Ectodermal cell (in vitro differentiated cells): ENCODE measurements around the gene RIBC2.

ENCODE experiments used
- H3K27ac ChIP-seq: 2 replicates; pipeline ENCODE4 v1.7.0; 2013; ENCODE audit warnings: mild to moderate bottlenecking, low read depth, low read length; ENCODE audit not compliant: insufficient read depth, poor library complexity, severe bottlenecking
- H3K27me3 ChIP-seq: 2 replicates; pipeline ENCODE4 v1.7.0; 2013; ENCODE audit warnings: mild to moderate bottlenecking, low read length; ENCODE audit not compliant: insufficient read depth, control insufficient read depth, poor library complexity, severe bottlenecking
- H3K36me3 ChIP-seq: one replicate; pipeline ENCODE4 v1.7.0; 2013; ENCODE audit warnings: low read length; ENCODE audit not compliant: control insufficient read depth, insufficient read depth
- H3K4me1 ChIP-seq: one replicate; pipeline ENCODE4 v1.7.0; 2013; ENCODE audit warnings: low read length; ENCODE audit not compliant: control insufficient read depth, insufficient read depth
- H3K4me3 ChIP-seq: 2 replicates; pipeline ENCODE4 v1.7.0; 2013; ENCODE audit warnings: low read depth, low read length, control low read depth; ENCODE audit not compliant: insufficient read depth
- H3K9me3 ChIP-seq: 2 replicates; pipeline ENCODE4 v1.7.0; 2013; ENCODE audit warnings: mild to moderate bottlenecking, low read length, moderate library complexity; ENCODE audit not compliant: control insufficient read depth
- WGBS, 2 experiments: methylation state at CpG; one replicate each; pipeline ENCODE4 v1.1.7; 2013; ENCODE audit warnings: missing lambda C conversion rate in 2 of 2; 5-methylcytosine and 5-hydroxymethylcytosine counted together

Gene RIBC2

GRCh38 chr22:45424241-45424731 lies 10.8 kb downstream of the RIBC2 start:
- Histone ChIP-seq H3K4me1 (no peaks in the 10 kb centered on the region), H3K27me3 (no peaks in the 10 kb centered on the region), H3K9me3 (no peaks in the 10 kb centered on the region), H3K27ac (no peak overlapping the region), H3K4me3 (no peak overlapping the region), H3K36me3 (no peaks in the 10 kb centered on the region)
- WGBS, 2 experiments: 87 to 88% methylated on average over 13 to 14 of the region's 14 CpGs

- H3K4me1 ChIP-seq: no peaks in the 10 kb centered on the region
- H3K9me3 ChIP-seq: no peaks in the 10 kb centered on the region
- no peak overlapping the region for H3K27ac ChIP-seq
- H3K27me3 ChIP-seq: no peaks in the 10 kb centered on the region
- no peaks in the 10 kb centered on the region for H3K36me3 ChIP-seq
- no peak overlapping the region for H3K4me3 ChIP-seq
- WGBS, 2 experiments: 75 to 85% methylated on average over 5 of the region's 5 CpGs
Observed at GRCh38 chr22:45425101-45425500, 11.6 kb downstream of the RIBC2 start.

GRCh38 chr22:45425531-45426265 lies 12.2 kb downstream of the RIBC2 start:
- Histone ChIP-seq H3K9me3 (no peaks in the 10 kb centered on the region), H3K4me3 (no peak overlapping the region), H3K4me1 (no peaks in the 10 kb centered on the region), H3K27ac (no peak overlapping the region), H3K27me3 (no peaks in the 10 kb centered on the region), H3K36me3 (no peaks in the 10 kb centered on the region)
- 93 to 94% methylated on average over 23 of the region's 23 CpGs for WGBS, 2 experiments

GRCh38 chr22:45426387-45426786 lies 12.9 kb downstream of the RIBC2 start:
- Histone ChIP-seq H3K36me3 (no peaks in the 10 kb centered on the region), H3K4me3 (no peak overlapping the region), H3K27ac (no peak overlapping the region), H3K27me3 (no peaks in the 10 kb centered on the region), H3K9me3 (no peaks in the 10 kb centered on the region), H3K4me1 (no peaks in the 10 kb centered on the region)
- 96 to 98% methylated on average over 9 of the region's 9 CpGs for WGBS, 2 experiments

- WGBS, 2 experiments: 70 to 76% methylated on average over 2 of the region's 2 CpGs
- H3K9me3 ChIP-seq: no peaks in the 10 kb centered on the region
Observed at GRCh38 chr22:45427114-45427513, 13.6 kb downstream of the RIBC2 start.

GRCh38 chr22:45428391-45429385 lies 15.2 kb downstream of the RIBC2 start:
- Histone ChIP-seq H3K27me3 (no peaks in the 10 kb centered on the region), H3K4me3 (no peak overlapping the region), H3K4me1 (no peaks in the 10 kb centered on the region), H3K36me3 (no peaks in the 10 kb centered on the region), H3K9me3 (no peaks in the 10 kb centered on the region), H3K27ac (no peak overlapping the region)
- 93 to 94% methylated on average over 19 of the region's 19 CpGs for WGBS, 2 experiments

More at GRCh38 chr22:45427114-45427513, 13.6 kb downstream of the RIBC2 start:
- Histone ChIP-seq H3K4me3 (no peak overlapping the region), H3K36me3 (no peaks in the 10 kb centered on the region), H3K4me1 (no peaks in the 10 kb centered on the region), H3K27ac (no peak overlapping the region), H3K27me3 (no peaks in the 10 kb centered on the region)

- 93 to 95% methylated on average over 10 of the region's 10 CpGs for WGBS, 2 experiments
- H3K27me3 ChIP-seq: no peaks in the 10 kb centered on the region
- no peaks in the 10 kb centered on the region for H3K4me1 ChIP-seq
- no peak overlapping the region for H3K27ac ChIP-seq
- no peaks in the 10 kb centered on the region for H3K9me3 ChIP-seq
- no peaks in the 10 kb centered on the region for H3K36me3 ChIP-seq
- no peak overlapping the region for H3K4me3 ChIP-seq
Observed at GRCh38 chr22:45429424-45429823, 15.9 kb downstream of the RIBC2 start.

GRCh38 chr22:45429981-45430775 lies 16.7 kb downstream of the RIBC2 start:
- no peaks in the 10 kb centered on the region for H3K36me3 ChIP-seq
- H3K4me1 ChIP-seq: no peaks in the 10 kb centered on the region
- H3K27me3 ChIP-seq: no peaks in the 10 kb centered on the region
- 88 to 89% methylated on average over 18 of the region's 18 CpGs for whole genome bisulfite sequencing, 2 experiments
- H3K4me3 ChIP-seq: no peak overlapping the region
- no peak overlapping the region for H3K27ac ChIP-seq
- H3K9me3 ChIP-seq: no peaks in the 10 kb centered on the region

GRCh38 chr22:45430871-45431270 lies 17.4 kb downstream of the RIBC2 start:
- Histone ChIP-seq H3K36me3 (no peaks in the 10 kb centered on the region), H3K9me3 (no peaks in the 10 kb centered on the region), H3K4me3 (no peak overlapping the region), H3K27ac (no peak overlapping the region), H3K4me1 (no peaks in the 10 kb centered on the region), H3K27me3 (no peaks in the 10 kb centered on the region)
- 89 to 91% methylated on average over 19 of the region's 19 CpGs for WGBS, 2 experiments
